ENCODE results near the gene TENT4B.

GRCh38 chr16:50197582-50197981, 44.5 kb downstream of the TENT4B start:
- TF ChIP-seq CTCF (IDR thresholded peaks at IDR 0.05; ENCODE audit: low read depth, low read length, poor library complexity, severe bottlenecking) (no peak), EZH2phosphoT487 (IDR thresholded peaks at IDR 0.05; ENCODE audit: borderline replicate concordance, low read length) (no peak)
